Germinal center (tissue), 1 donor: ENCODE results near the gene ARID5B.

Experiments
- DNase-seq: peaks from one replicate; pipeline ENCODE4 v3.0.0; 2012; ENCODE audit warnings: mixed read lengths, low spot score

ARID5B gene

DNA sequence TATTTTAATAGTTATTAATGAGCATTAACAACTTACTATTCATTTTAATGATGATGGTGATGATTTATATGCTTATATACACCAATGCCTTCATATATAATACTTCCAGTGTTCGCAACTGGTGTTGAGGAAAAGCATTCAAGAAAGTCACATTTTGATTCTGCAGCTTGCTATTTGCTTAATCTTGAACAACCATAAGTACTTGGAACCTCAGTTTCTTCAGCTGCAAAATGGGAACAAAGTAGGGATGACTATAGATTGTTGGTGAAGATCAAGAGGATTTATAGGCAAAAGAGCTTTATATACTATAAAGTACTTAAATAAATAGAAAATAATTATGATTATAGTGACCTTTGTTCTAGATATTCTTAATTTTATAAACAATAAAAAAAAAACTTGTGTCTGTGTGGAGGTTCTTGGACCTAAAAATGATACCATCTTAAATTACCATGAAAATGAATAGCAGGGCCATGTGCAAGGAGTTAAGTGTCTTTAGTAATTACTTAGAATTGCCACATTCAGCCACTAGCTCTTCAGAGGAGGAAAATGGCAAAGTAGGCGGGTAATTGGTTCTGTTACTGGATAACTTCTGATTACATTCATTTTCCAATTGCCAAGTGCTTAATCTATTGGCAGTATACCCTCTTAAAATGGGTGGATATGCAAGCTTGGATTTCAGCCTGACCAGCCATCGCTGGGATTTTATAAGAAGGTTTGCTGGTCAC lies 4.5 kb downstream of the ARID5B start:
- DNase-seq = no peak

GRCh38 chr10:61906562-61906901 lies 5.0 kb downstream of the ARID5B start:
- no peak for DNase-seq

- DNase-seq = no peak
Observed at GRCh38 chr10:61907011-61907410, 5.5 kb downstream of the ARID5B start.

DNA sequence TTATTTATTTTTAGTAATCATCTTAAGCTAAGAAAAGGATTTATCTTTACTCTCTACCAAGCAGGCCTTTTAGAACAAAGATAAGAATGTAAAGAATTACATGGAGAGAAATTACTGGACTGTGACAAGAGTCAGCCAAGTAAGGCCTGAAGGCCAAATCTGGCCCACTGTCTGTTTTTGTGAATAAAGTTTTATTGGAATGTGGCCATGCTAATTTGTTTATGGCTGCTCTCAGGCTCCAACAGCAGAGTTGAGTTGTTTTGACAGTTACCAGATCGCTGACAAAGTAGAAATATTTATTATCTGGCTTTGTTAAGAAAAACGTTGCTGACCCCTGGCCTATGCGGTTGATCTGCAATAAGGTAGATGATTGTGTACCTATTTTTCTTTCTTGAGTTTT lies 6.1 kb downstream of the ARID5B start:
- DNase-seq = no peak

GRCh38 chr10:61910226-61910805 lies 8.8 kb downstream of the ARID5B start:
- DNase-seq = no peak

- DNase-seq = no peak
Observed at GRCh38 chr10:61910894-61911293, 9.4 kb downstream of the ARID5B start.

- no peak for DNase-seq
Observed at GRCh38 chr10:61911425-61911824, 9.9 kb downstream of the ARID5B start.

DNA sequence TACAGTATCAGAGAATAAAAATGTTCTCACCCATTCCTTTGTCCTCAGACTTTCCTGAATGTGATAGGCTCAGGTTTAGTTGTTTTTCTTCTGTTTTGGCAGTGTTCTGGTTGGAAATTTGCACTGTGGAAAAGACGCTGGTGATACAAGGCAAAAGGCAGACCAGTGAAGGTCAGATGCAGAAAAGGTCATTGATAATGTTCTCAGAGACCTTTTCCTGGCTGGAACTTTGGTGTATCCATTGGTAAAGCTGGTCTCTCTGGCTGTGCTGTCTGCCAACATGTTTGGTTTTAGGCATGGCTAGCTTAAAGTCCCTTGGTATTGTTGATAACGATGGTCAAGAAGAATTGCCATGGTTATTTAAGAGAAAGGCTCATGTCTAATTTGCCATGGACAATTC lies 11.5 kb downstream of the ARID5B start:
- no peak for DNase-seq

GRCh38 chr10:61918140-61918539 lies 16.6 kb downstream of the ARID5B start:
- no peak for DNase-seq

GRCh38 chr10:61918989-61919388 lies 17.5 kb downstream of the ARID5B start:
- no peak for DNase-seq

DNA sequence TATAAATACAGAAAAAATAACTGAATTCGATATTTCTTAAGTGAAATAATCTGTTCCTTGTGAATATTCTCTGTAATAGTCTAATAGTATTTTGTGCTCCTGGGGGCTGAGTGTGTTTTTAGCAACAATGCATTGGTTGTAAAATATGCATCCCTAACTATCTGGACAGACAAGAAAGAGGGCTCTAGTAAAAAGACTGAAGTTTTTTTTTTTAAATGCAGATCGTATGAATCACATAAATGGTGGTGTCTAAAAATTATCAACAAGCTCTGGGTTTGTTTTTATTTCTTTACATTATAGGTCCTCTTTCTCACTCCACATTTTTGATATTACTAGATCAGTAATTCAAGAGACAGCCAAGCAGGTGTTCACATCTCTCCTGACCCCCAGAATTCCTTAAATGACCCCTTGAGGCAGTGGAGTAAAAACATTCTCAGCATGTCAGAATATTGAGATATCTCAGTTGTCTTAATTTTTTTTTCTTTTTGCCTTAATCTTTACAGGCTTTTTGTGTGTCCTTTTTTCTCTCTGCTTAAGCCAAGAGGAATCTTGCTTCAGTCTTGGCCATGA lies 18.2 kb downstream of the ARID5B start:
- DNase-seq = no peak

GRCh38 chr10:61921143-61921542 lies 19.6 kb downstream of the ARID5B start:
- no peak for DNase-seq

DNA sequence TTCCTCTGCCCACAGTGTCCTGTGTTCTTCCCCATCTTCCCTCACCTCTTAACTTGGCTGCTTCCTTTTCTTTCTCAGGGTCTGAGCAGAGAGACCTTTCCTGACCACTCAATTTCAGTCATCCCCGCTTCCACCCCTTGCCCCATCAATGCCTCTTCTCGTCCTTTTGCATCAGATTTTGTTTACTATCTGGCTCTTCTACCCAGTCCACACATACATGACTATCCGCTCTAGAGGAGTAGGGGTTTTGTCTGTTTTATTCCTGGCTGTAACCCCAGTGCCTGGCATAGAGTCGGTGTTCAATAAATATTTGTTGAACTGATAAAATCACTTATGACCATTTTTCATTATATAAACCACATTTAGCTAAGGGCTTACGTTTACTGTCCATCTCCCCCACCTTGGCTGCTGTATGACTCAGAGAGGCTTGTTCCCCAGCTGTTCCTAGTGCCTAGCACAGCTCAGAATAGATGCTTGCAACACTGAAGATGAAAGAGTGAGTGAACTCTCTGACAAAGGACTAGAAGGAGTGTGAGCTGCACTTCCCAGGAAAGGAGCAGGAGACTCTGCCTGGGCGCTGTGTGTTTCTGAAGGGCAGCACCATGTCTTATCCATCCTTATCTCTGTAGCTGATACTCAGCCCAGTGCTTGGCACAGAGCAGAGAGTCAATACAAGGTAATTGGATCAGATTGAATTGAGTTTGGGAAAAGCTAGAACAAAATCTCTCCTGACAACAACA lies 21.9 kb downstream of the ARID5B start:
- DNase-seq = no peak

GRCh38 chr10:61923950-61924274 lies 22.4 kb downstream of the ARID5B start:
- no peak for DNase-seq

- no peak for DNase-seq
Observed at GRCh38 chr10:61929555-61929954, 28.1 kb downstream of the ARID5B start.

DNA sequence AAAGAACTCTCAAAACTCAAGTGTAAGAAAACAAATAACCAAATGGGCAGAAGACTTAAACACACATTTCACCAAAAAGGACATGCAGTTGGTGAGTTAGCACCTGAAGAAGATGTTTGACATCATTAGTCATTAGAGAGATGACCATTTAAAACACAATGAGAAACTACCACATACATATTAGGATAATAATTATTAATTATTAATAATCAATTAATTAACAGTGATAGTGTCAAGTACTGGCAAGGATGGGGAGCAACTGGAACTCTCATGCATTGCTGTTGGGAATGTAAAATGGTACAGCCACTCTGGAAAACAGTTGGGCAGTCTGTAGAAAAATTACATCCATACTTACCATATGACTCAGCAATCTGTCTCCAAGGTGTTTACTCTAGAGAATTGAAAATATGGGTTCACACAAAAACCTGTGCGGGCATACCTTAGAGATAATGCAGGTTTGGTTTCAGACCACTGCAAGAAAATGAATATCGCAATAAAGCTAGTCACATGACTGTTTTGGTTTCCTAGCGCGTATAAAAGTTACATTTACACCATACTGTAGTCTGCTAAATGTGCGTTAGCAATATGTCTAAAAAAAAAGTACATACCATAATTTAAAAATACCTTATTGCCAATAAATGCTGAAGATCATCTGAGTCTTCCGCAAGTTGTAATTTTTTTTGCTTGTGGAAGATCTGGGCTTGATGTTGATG lies 30.3 kb downstream of the ARID5B start:
- DNase-seq = no peak

DNA sequence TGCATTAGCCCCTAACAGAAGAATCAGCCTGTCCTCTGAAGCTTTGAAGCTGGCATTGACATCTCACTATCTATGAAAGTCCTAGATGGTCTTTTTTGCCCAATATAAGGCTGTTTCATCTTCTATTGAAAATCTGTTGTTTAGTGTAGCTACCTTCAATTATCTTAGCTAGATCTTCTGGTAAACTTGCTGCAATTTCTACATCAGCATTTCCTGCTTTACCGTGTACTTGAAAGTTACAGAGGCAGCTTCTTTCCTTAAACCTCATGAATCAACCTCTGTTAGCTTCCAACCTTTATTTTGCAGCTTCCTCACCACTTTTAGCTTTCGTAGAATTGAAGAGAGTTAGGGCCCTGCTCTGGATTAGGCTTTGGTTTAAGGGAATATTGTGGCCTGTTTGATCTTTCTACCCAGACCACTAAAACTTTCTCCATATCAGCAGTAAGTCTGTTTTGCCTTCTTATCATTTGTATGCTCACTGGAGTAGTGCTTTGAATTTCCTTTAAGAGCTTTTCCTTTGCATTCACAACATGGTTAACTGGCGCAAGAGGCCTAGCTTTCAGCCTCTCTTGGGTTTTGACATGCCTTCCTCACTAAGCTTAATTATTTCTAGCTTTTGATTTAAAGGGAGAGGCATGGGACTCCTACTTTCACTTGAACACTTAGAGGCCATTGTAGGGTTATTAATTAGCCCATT lies 32.5 kb downstream of the ARID5B start:
- DNase-seq = no peak

- no peak for DNase-seq
Observed at GRCh38 chr10:61935077-61935476, 33.6 kb downstream of the ARID5B start.

DNA sequence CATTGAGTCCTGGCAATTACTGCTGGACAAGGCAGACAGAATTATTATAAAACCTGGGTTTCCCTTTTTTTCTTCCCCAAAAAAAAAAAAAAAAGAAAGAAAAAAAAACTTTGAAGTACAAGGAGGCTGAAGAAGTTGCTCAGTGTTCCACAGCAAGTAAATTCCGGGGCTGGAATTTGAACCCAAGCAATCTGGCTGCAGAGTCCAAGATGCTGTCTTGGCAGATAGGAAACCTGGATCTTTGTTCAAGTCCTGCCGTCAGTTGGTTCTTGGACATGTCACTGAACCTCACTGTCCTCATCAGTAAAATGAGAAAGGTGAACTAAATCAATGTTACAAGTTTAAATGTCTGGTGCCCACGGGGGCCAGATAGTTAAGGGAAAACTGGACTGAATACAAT lies 35.3 kb downstream of the ARID5B start:
- no peak for DNase-seq

DNA sequence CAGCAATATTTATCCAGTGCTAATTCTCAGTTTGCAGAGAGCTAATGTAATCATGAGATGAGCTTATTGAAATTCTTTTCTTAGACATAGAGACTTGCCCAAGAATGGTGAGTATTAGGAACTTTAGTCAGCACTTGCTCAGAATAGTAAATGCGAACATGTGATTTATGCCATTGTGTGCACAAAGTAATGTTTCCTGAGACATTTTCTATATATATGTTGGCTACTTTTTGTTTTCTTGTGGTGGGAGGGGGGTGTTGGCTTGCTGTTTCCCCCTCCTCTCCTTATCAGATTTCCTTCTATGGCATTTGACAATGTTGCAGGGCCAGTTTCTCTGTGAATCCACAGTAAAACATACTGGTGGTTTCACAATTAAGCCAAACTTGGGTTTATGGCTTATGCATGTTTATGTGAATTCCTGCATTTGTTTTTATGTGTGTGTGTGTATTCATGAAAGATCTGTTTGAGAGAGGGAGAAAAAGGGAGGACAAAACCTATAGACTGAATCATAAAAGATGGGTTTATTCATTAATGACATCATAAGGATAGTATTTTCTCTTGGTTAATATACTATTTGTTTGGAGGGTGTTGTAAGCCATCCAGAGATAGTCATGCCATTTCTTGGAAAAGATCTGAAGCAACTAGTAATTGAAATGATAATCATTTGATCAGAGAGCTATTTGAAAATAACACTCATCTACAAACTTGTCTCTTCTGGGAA lies 36.3 kb downstream of the ARID5B start:
- DNase-seq = no peak

DNA sequence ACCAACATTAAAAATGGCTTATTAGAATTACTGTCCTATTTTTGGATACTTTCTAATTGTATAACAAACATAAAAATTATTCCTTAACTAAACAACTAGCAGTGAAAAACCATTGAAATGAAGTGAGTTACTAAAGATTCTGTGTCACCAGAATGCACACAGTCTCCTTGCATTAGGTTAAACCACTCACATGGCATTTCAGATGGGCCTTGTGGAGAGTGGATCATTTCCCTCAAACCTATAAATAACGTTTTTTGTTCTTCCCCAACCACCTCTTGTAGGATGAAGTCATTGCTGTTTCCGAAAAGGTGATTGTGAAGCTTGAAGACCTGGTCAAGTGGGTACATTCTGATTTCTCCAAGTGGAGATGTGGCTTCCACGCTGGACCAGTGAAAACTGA lies 38.4 kb downstream of the ARID5B start:
- no peak for DNase-seq
